Caco-2 (cell line): Measurements from ENCODE around the gene SELENOS. TPM values are rescaled to one million over a fixed set of nuclear protein-coding genes. Genes with fewer than 3 reads are reported as not detected.

Experiments
- BruUV-seq: library from RNA; stranded (reverse); fragments of 400-500 nt; replicated peaks from 2 replicates; lab custom pipeline; 2021; lab: Mats Ljungman, UMichigan
- CTCF ChIA-PET: fragments of 300-600 bp; sonication (Branson Sonifier 250); formaldehyde crosslinking; loops from one replicate; lab custom pipeline; 2022; ENCODE audit warnings: antibody characterized with exemption; lab: Charles Lee
- POLR2A ChIA-PET: fragments of 300-600 bp; sonication (Branson Sonifier 250); formaldehyde crosslinking; loops from one replicate; lab custom pipeline; 2022; ENCODE audit warnings: antibody characterized with exemption; lab: Charles Lee
- DNase-seq, 2 experiments: peaks; one replicate each; pipeline versions ENCODE4 v3.0.0 to v3.0.0-alpha.2; 2020 to 2022
- H3K27me3 ChIP-seq: replicated peaks from 2 replicates; pipeline ENCODE4 v1.6.0; 2011; ENCODE audit warnings: low read length; ENCODE audit not compliant: control insufficient read depth, insufficient read depth
- H3K36me3 ChIP-seq: 2 replicates; pipeline ENCODE4 v1.5.1; 2011; ENCODE audit warnings: low read length; ENCODE audit not compliant: control insufficient read depth, insufficient read depth
- H3K4me1 ChIP-seq: fragments of 250-450 bp; sonication (Bioruptor Pico); 2 replicates; pipeline ENCODE4 v1.5.1; 2020; ENCODE audit warnings: mild to moderate bottlenecking
- H3K4me3 ChIP-seq: 2 replicates; pipeline ENCODE4 v1.5.1; 2011; ENCODE audit warnings: low read depth, mild to moderate bottlenecking, control low read depth, low read length
- H3K9me3 ChIP-seq: fragments of 250-450 bp; sonication (Bioruptor Pico); 2 replicates; pipeline ENCODE4 v1.5.1; 2020; ENCODE audit warnings: mild to moderate bottlenecking, moderate library complexity
- H3K27ac Mint-ChIP-seq: one replicate; pipeline ENCODE4 v1.8.0; 2022; ENCODE audit warnings: mixed read lengths; ENCODE audit not compliant: unreplicated experiment
- H3K27me3 Mint-ChIP-seq: one replicate; pipeline ENCODE4 v1.8.0; 2022; ENCODE audit warnings: mixed read lengths; ENCODE audit not compliant: insufficient read depth, unreplicated experiment
- H3K36me3 Mint-ChIP-seq: one replicate; pipeline ENCODE4 v1.8.0; 2022; ENCODE audit warnings: mild to moderate bottlenecking, mixed read lengths; ENCODE audit not compliant: insufficient read depth, unreplicated experiment
- H3K4me1 Mint-ChIP-seq: one replicate; pipeline ENCODE4 v1.8.0; 2022; ENCODE audit warnings: low read depth, mixed read lengths; ENCODE audit not compliant: unreplicated experiment
- H3K4me3 Mint-ChIP-seq: one replicate; pipeline ENCODE4 v1.8.0; 2022; ENCODE audit warnings: mild to moderate bottlenecking, moderate library complexity, mixed read lengths; ENCODE audit not compliant: unreplicated experiment
- H3K9me3 Mint-ChIP-seq: one replicate; pipeline ENCODE4 v1.8.0; 2022; ENCODE audit warnings: mixed read lengths; ENCODE audit not compliant: unreplicated experiment
- CTCF ChIP-seq, 2 experiments: fragments of 200-600 bp in 1 of 2; IDR thresholded peaks; 1 replicate in 1 of 2; 2 replicates in 1 of 2; pipeline versions ENCODE4 v1.5.1 to v1.8.0; 2011 to 2022; ENCODE audit warnings: antibody characterized with exemption in 1 of 2, control low read depth in 1 of 2, inconsistent platforms in 1 of 2, low read depth in 1 of 2, low read length in 1 of 2, mild to moderate bottlenecking in 1 of 2, moderate library complexity in 1 of 2; ENCODE audit not compliant: insufficient read depth in 1 of 2, severe bottlenecking in 1 of 2, unreplicated experiment in 1 of 2
- intact Hi-C: fragments of 100-400 bp; cut with micrococcal nuclease; formaldehyde crosslinking; loops from one replicate; pipeline ENCODE4 v1.10.0; 2022; ENCODE audit not compliant: unreplicated experiment
- total RNA-seq: library from RNA; stranded (reverse); gene quantifications from 2 replicates; pipeline ENCODE4 v1.2.3, GENCODE V29; 2022

Gene SELENOS
- total RNA-seq, 1 experiment from 2014 or later: 71.3 TPM

GRCh38 chr15:101313041-101313761 is 35.9 kb upstream of the SELENOS start:
- H3K27ac Mint-ChIP-seq: no peak overlapping the region
- Histone ChIP-seq H3K27me3 (no peaks in the 10 kb centered on the region), H3K4me3 (no peak overlapping the region), H3K36me3 (no peaks in the 10 kb centered on the region), H3K9me3 (no peaks in the 10 kb centered on the region), H3K4me1 (no peaks in the 10 kb centered on the region)
- no peak for DNase-seq
- CTCF ChIA-PET: no interaction called here
- no peaks in the 10 kb centered on the region for H3K9me3 Mint-ChIP-seq
- POLR2A ChIA-PET: no interaction called here
- H3K27me3 Mint-ChIP-seq: no peaks in the 10 kb centered on the region
- no peak for TF ChIP-seq CTCF (IDR thresholded peaks at IDR 0.05; ENCODE audit: insufficient read depth in 1 of 2, low read depth in 1 of 2, low read length in 1 of 2, severe bottlenecking in 1 of 2, unreplicated experiment in 1 of 2)
- intact Hi-C loops: no loop called here
- no TSS peak for BruUV-seq
- no peaks in the 10 kb centered on the region for H3K4me1 Mint-ChIP-seq
- H3K36me3 Mint-ChIP-seq: peaks cover 28% of the 10 kb centered on the region
- H3K4me3 Mint-ChIP-seq: no peak overlapping the region

- no peaks in the 10 kb centered on the region for H3K27me3 ChIP-seq
- CTCF ChIA-PET: no interaction called here
- no peaks in the 10 kb centered on the region for H3K9me3 ChIP-seq
- Mint-ChIP-seq H3K4me1 (no peaks in the 10 kb centered on the region), H3K9me3 (no peaks in the 10 kb centered on the region), H3K4me3 (no peak overlapping the region), H3K27ac (no peak overlapping the region), H3K27me3 (no peaks in the 10 kb centered on the region), H3K36me3 (peaks cover 33% of the 10 kb centered on the region)
- no peak overlapping the region for H3K4me3 ChIP-seq
- POLR2A ChIA-PET: no interaction called here
- DNase-seq: no peak
- no peaks in the 10 kb centered on the region for H3K4me1 ChIP-seq
- no peaks in the 10 kb centered on the region for H3K36me3 ChIP-seq
- no TSS peak for BruUV-seq
- no peak for TF ChIP-seq CTCF (IDR thresholded peaks at IDR 0.05; ENCODE audit: insufficient read depth in 1 of 2, low read depth in 1 of 2, low read length in 1 of 2, severe bottlenecking in 1 of 2, unreplicated experiment in 1 of 2)
- intact Hi-C loops: no loop called here
Observed at GRCh38 chr15:101310508-101310907, 33.2 kb upstream of the SELENOS start.

GRCh38 chr15:101310161-101310480 is 32.8 kb upstream of the SELENOS start:
- H3K36me3 ChIP-seq: no peaks in the 10 kb centered on the region
- CTCF ChIA-PET: no interaction called here
- DNase-seq: no peak
- no peak for TF ChIP-seq CTCF (IDR thresholded peaks at IDR 0.05; ENCODE audit: insufficient read depth in 1 of 2, low read depth in 1 of 2, low read length in 1 of 2, severe bottlenecking in 1 of 2, unreplicated experiment in 1 of 2)
- no peaks in the 10 kb centered on the region for H3K9me3 ChIP-seq
- no peaks in the 10 kb centered on the region for H3K27me3 ChIP-seq
- H3K4me1 ChIP-seq: no peaks in the 10 kb centered on the region
- H3K27ac Mint-ChIP-seq: no peak overlapping the region
- POLR2A ChIA-PET: no interaction called here
- H3K36me3 Mint-ChIP-seq: peaks cover 33% of the 10 kb centered on the region
- no peaks in the 10 kb centered on the region for H3K4me1 Mint-ChIP-seq
- no peak overlapping the region for H3K4me3 ChIP-seq
- no TSS peak for BruUV-seq
- H3K4me3 Mint-ChIP-seq: no peak overlapping the region
- H3K27me3 Mint-ChIP-seq: no peaks in the 10 kb centered on the region
- no peaks in the 10 kb centered on the region for H3K9me3 Mint-ChIP-seq
- intact Hi-C loops: no loop called here
